Panc1 (cell line): ENCODE measurements around the gene CSNK1G2. TPM values are rescaled to one million over a fixed set of nuclear protein-coding genes. Genes with fewer than 3 reads are reported as not detected.

Experiments used
- ATAC-seq: fragments of 200-7000 bp; cut with Tn5 transposase; 2 replicates; pipeline ENCODE4 v1.9.1; 2020; ENCODE audit warnings: mild to moderate bottlenecking, moderate library complexity
- BruUV-seq: library from RNA; stranded (reverse); fragments of 400-500 nt; replicated peaks from 2 replicates; lab custom pipeline; 2021; lab: Mats Ljungman, UMichigan
- CTCF ChIA-PET: fragments of 300-600 bp; sonication (Branson Sonifier 250); formaldehyde crosslinking; loops from one replicate; lab custom pipeline; 2022; ENCODE audit warnings: antibody characterized with exemption; lab: Charles Lee
- POLR2A ChIA-PET: fragments of 300-600 bp; sonication (Branson Sonifier 250); formaldehyde crosslinking; loops from one replicate; lab custom pipeline; 2022; ENCODE audit warnings: antibody characterized with exemption; lab: Charles Lee
- DNase-seq: peaks from one replicate; pipeline ENCODE4 v3.0.0-alpha.2; 2010; ENCODE audit warnings: low read depth, low spot score
- H3K27ac ChIP-seq: 2 replicates; pipeline ENCODE4 v1.5.1; 2011; ENCODE audit warnings: mild to moderate bottlenecking, low read length, inconsistent platforms
- H3K27me3 ChIP-seq: fragments of 200-500 bp; sonication (Bioruptor generic); 2 replicates; pipeline ENCODE4 v1.6.0; 2014; ENCODE audit warnings: low read length, inconsistent platforms; ENCODE audit not compliant: control insufficient read depth, insufficient read depth
- H3K36me3 ChIP-seq: fragments of 200-500 bp; sonication (Bioruptor generic); 2 replicates; pipeline ENCODE4 v1.5.1; 2014; ENCODE audit warnings: inconsistent platforms, mild to moderate bottlenecking, low read length, moderate library complexity; ENCODE audit not compliant: control insufficient read depth, insufficient read depth
- H3K4me1 ChIP-seq: 2 replicates; pipeline ENCODE4 v1.5.1; 2011; ENCODE audit warnings: inconsistent platforms, mild to moderate bottlenecking, low read length, moderate library complexity; ENCODE audit not compliant: control insufficient read depth, insufficient read depth
- H3K4me3 ChIP-seq, 2 experiments: 2 replicates each; pipeline ENCODE4 v1.5.1; 2011 to 2012; ENCODE audit warnings: low read depth in 2 of 2, low read length in 2 of 2, mild to moderate bottlenecking in 2 of 2, inconsistent platforms in 1 of 2, moderate library complexity in 1 of 2
- H3K9me3 ChIP-seq: fragments of 200-500 bp; sonication (Bioruptor generic); 2 replicates; pipeline ENCODE4 v1.5.1; 2014; ENCODE audit warnings: low read depth, mild to moderate bottlenecking, inconsistent platforms, low read length, moderate library complexity; ENCODE audit not compliant: control insufficient read depth, insufficient read depth
- POLR2AphosphoS5 ChIP-seq: IDR thresholded peaks from 2 replicates; pipeline ENCODE4 v1.6.1; 2012; ENCODE audit warnings: mild to moderate bottlenecking, low read depth, low read length, moderate library complexity
- SIN3A ChIP-seq: IDR thresholded peaks from 2 replicates; pipeline ENCODE4 v1.6.1; 2012; ENCODE audit warnings: low read depth, mild to moderate bottlenecking, low read length, moderate library complexity, borderline replicate concordance; ENCODE audit not compliant: insufficient read depth
- TCF7L2 ChIP-seq: IDR thresholded peaks from 2 replicates; pipeline ENCODE4 v1.6.1; 2011; ENCODE audit warnings: mild to moderate bottlenecking, low read depth, low read length, inconsistent platforms
- in situ Hi-C: cut with HindIII; loops from 2 replicates; pipeline ENCODE4 v1.10.0; 2016; ENCODE audit warnings: low sequenced_read_pairs, low pct_unique_long_range_greater_than_20kb
- intact Hi-C: fragments of 100-400 bp; cut with micrococcal nuclease; formaldehyde crosslinking; loops from one replicate; pipeline ENCODE4 v1.10.0; 2022; ENCODE audit not compliant: unreplicated experiment
- total RNA-seq: library from RNA; stranded (reverse); gene quantifications from one replicate; pipeline ENCODE4 v1.2.1, GENCODE V29; 2021; ENCODE audit not compliant: unreplicated experiment
- TF ChIP-seq, protein P1 (sequence below): fragments of 450-650 bp; IDR thresholded peaks from 2 replicates; pipeline ENCODE4 v1.5.1; 2017; ENCODE audit warnings: mild to moderate bottlenecking
- TF ChIP-seq, protein P2 (sequence below), 2 experiments: IDR thresholded peaks; 2 replicates each; pipeline ENCODE4 v1.6.1; 2011 to 2012; ENCODE audit warnings: low read depth in 2 of 2, control low read depth in 1 of 2, low read length in 1 of 2, mild to moderate bottlenecking in 1 of 2, moderate library complexity in 1 of 2; ENCODE audit not compliant: insufficient read depth in 1 of 2

CSNK1G2 gene
- total RNA-seq, 1 experiment from 2014 or later = 65.8 TPM

DNA sequence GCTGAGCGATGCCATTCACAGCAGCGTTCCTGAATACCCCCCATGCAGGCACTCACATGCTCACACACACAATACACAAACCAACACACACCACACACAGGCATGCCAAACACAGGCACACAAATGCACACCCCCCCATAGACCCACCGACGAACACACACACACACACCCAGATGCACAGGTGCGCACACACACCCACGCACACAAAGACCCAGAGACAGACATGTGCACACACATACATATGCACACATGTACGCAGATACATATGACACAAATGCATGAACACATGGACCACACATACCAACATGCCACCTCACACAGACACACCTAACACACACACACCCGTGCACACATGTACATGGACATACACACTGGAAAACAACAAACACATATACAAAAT, 7.0 kb upstream of the CSNK1G2 start:
- ATAC-seq = no peak
- Histone ChIP-seq H3K27ac (no peak overlapping the region), H3K9me3 (no peaks in the 10 kb centered on the region; the same call in 1 of the 2 replicates), H3K27me3 (no peaks in the 10 kb centered on the region), H3K4me1 (no peaks in the 10 kb centered on the region; the same call in 1 of the 2 replicates), H3K4me3 (no peak overlapping the region), H3K36me3 (no peaks in the 10 kb centered on the region)
- CTCF ChIA-PET = no interaction called here
- in situ Hi-C loops (no loop called here), intact Hi-C loops (no loop called here)
- DNase-seq = no peak
- BruUV-seq = no TSS peak
- POLR2A ChIA-PET = no interaction called here
- TF ChIP-seq, protein P1, sequence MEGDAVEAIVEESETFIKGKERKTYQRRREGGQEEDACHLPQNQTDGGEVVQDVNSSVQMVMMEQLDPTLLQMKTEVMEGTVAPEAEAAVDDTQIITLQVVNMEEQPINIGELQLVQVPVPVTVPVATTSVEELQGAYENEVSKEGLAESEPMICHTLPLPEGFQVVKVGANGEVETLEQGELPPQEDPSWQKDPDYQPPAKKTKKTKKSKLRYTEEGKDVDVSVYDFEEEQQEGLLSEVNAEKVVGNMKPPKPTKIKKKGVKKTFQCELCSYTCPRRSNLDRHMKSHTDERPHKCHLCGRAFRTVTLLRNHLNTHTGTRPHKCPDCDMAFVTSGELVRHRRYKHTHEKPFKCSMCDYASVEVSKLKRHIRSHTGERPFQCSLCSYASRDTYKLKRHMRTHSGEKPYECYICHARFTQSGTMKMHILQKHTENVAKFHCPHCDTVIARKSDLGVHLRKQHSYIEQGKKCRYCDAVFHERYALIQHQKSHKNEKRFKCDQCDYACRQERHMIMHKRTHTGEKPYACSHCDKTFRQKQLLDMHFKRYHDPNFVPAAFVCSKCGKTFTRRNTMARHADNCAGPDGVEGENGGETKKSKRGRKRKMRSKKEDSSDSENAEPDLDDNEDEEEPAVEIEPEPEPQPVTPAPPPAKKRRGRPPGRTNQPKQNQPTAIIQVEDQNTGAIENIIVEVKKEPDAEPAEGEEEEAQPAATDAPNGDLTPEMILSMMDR = no peak
- TF ChIP-seq, protein P2, sequence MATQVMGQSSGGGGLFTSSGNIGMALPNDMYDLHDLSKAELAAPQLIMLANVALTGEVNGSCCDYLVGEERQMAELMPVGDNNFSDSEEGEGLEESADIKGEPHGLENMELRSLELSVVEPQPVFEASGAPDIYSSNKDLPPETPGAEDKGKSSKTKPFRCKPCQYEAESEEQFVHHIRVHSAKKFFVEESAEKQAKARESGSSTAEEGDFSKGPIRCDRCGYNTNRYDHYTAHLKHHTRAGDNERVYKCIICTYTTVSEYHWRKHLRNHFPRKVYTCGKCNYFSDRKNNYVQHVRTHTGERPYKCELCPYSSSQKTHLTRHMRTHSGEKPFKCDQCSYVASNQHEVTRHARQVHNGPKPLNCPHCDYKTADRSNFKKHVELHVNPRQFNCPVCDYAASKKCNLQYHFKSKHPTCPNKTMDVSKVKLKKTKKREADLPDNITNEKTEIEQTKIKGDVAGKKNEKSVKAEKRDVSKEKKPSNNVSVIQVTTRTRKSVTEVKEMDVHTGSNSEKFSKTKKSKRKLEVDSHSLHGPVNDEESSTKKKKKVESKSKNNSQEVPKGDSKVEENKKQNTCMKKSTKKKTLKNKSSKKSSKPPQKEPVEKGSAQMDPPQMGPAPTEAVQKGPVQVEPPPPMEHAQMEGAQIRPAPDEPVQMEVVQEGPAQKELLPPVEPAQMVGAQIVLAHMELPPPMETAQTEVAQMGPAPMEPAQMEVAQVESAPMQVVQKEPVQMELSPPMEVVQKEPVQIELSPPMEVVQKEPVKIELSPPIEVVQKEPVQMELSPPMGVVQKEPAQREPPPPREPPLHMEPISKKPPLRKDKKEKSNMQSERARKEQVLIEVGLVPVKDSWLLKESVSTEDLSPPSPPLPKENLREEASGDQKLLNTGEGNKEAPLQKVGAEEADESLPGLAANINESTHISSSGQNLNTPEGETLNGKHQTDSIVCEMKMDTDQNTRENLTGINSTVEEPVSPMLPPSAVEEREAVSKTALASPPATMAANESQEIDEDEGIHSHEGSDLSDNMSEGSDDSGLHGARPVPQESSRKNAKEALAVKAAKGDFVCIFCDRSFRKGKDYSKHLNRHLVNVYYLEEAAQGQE (IDR thresholded peaks at IDR 0.05; ENCODE audit: insufficient read depth in 1 of 2, low read depth in 2 of 2, low read length in 1 of 2) = no peak
- TF ChIP-seq TCF7L2 = no peak
- no peak for TF ChIP-seq POLR2AphosphoS5
- no peak for TF ChIP-seq SIN3A

DNA sequence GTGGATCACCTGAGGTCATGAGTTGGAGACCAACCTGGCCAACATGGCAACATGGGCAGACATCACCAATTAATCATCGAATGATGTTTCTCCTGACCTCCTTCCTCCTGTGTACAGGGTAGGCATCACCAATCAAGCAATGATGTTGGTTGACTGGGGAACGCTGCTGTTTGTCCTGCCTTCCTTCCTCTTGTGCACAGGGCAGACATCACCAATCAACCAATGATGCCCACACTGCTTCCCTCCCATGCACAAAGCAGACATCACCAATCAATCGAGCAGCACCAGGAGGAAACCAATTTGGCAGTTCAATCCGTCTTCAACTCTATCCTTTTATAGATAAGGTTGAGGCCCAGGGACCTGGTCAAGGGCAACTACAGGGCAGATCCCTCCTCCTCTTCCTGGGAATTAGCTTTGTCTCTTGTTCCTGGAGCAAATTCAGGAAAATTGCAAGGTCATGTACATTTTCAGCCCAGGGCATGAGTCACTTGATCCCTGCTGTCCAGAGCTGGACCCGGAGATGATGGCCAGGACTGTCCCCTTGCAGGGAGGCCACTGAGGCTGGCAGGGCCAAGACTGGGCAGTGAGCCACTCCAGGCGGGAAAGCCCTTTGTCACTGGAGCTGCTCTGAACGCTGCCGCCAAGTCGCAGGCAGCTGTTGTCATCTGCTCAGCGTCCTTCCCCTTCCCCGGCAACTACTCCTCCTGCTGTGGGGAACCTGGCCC, 5.3 kb upstream of the CSNK1G2 start:
- H3K36me3 ChIP-seq = no peaks in the 10 kb centered on the region
- CTCF ChIA-PET = interaction anchor here (1.2 kb wide), 1 partner anchor 10 kb away, joined by 3 read pairs; no protein-coding TSS in a partner anchor
- TF ChIP-seq, protein P1 = no peak
- no peak for TF ChIP-seq TCF7L2
- no peak for TF ChIP-seq SIN3A
- TF ChIP-seq, protein P2 (IDR thresholded peaks at IDR 0.05; ENCODE audit: insufficient read depth in 1 of 2, low read depth in 2 of 2, low read length in 1 of 2) = no peak
- no peak for TF ChIP-seq POLR2AphosphoS5
- POLR2A ChIA-PET = interaction anchor here (0.5 kb wide), 1 partner anchor 380 kb away, joined by 3 read pairs; no protein-coding TSS in a partner anchor
- in situ Hi-C loops (no loop called here), intact Hi-C loops (no loop called here)
- ATAC-seq = no peak
- H3K4me1 ChIP-seq = peaks cover 5% of the 10 kb centered on the region; the same call in 1 of the 2 replicates
- no peak for DNase-seq
- no peak overlapping the region for H3K4me3 ChIP-seq
- H3K9me3 ChIP-seq = no peaks in the 10 kb centered on the region; the same call in 1 of the 2 replicates
- no TSS peak for BruUV-seq
- H3K27me3 ChIP-seq = no peaks in the 10 kb centered on the region
- H3K27ac ChIP-seq = no peak overlapping the region
